HepG2 (cell line): ENCODE measurements around the gene COL8A2. TPM values are rescaled to one million over a fixed set of nuclear protein-coding genes. Genes with fewer than 3 reads are reported as not detected.

Experiments
- NFYB ChIP-seq: sonication (generic); formaldehyde crosslinking; IDR thresholded peaks from 2 replicates; pipeline ENCODE4 v1.4.0; 2020; ENCODE audit warnings: missing genetic modification reagents
- RAD21 ChIP-seq: fragments of 450-650 bp; formaldehyde crosslinking; IDR thresholded peaks from 2 replicates; pipeline ENCODE4 v1.5.0; 2020; ENCODE audit warnings: mild to moderate bottlenecking
- REL ChIP-seq: sonication (generic); formaldehyde crosslinking; conservative IDR thresholded peaks from 2 replicates; pipeline ENCODE4 v1.8.0; 2022; ENCODE audit warnings: mild to moderate bottlenecking, missing genetic modification reagents, moderate library complexity
- REXO4 ChIP-seq: sonication (generic); formaldehyde crosslinking; IDR thresholded peaks from 2 replicates; pipeline ENCODE4 v1.8.0; 2022; ENCODE audit warnings: missing genetic modification reagents, mild to moderate bottlenecking, borderline replicate concordance
- SOX13 ChIP-seq, 3 experiments: fragments of 450-650 bp in 1 of 3; sonication (generic) in 1 of 3; formaldehyde crosslinking in 1 of 3; IDR thresholded peaks in 2 of 3; conservative IDR thresholded peaks in 1 of 3; 2 replicates each; pipeline versions ENCODE4 v1.5.0 to v1.6.1; 2016 to 2020; ENCODE audit warnings: antibody characterized with exemption in 1 of 3, mild to moderate bottlenecking in 1 of 3, missing compliant biosample characterization in 1 of 3, missing genetic modification reagents in 1 of 3, moderate library complexity in 1 of 3
- TGIF2 ChIP-seq: IDR thresholded peaks from 2 replicates; pipeline ENCODE4 v1.6.1; 2016; ENCODE audit warnings: control low read depth, missing compliant biosample characterization
- ZFP90 ChIP-seq: sonication (generic); formaldehyde crosslinking; IDR thresholded peaks from 2 replicates; pipeline ENCODE4 v1.8.0; 2022; ENCODE audit warnings: missing genetic modification reagents, mild to moderate bottlenecking, inconsistent platforms, borderline replicate concordance
- ZNF720 ChIP-seq: sonication (generic); formaldehyde crosslinking; IDR thresholded peaks from 2 replicates; pipeline ENCODE4 v1.4.0; 2020; ENCODE audit warnings: missing genetic modification reagents
- ZNF766 ChIP-seq: sonication (generic); formaldehyde crosslinking; IDR thresholded peaks from 2 replicates; pipeline ENCODE4 v1.5.0; 2020; ENCODE audit warnings: missing genetic modification reagents, borderline replicate concordance
- ZNF816 ChIP-seq: sonication (generic); formaldehyde crosslinking; IDR thresholded peaks from 2 replicates; pipeline ENCODE4 v1.8.0; 2022; ENCODE audit warnings: missing genetic modification reagents, mild to moderate bottlenecking, borderline replicate concordance
- polyA plus RNA-seq, 8 experiments: library from polyadenylated mRNA; depleted of rRNA in 3 of 8; stranded (reverse) in 7 of 8; unstranded in 1 of 8; fragments of >200 nt; fragmentation: Illumina TruSeq in 4 of 8; extraction: Trizol in 4 of 8; gene quantifications; 2 replicates each; pipeline versions ENCODE4 v1.2.1 to v1.2.3, GENCODE V29; 2011 to 2016; ENCODE audit warnings: low read depth in 4 of 8, missing spikeins in 1 of 8, mixed read lengths in 1 of 8; ENCODE audit not compliant: insufficient read depth in 1 of 8
- total RNA-seq, 5 experiments: library from RNA; depleted of rRNA; stranded (reverse); fragments of >200 nt; fragmentation: Illumina TruSeq; extraction: Trizol; gene quantifications; 2 replicates each; pipeline ENCODE4 v1.2.3, GENCODE V29; 2016; ENCODE audit warnings: low read depth in 1 of 5
- TF ChIP-seq, protein P1 (sequence below): sonication (generic); formaldehyde crosslinking; IDR thresholded peaks from 2 replicates; pipeline ENCODE4 v1.4.0; 2020; ENCODE audit warnings: missing genetic modification reagents
- TF ChIP-seq, protein P2 (sequence below): sonication (generic); formaldehyde crosslinking; IDR thresholded peaks from 2 replicates; pipeline ENCODE4 v1.5.0; 2020; ENCODE audit warnings: mild to moderate bottlenecking, low read depth, missing genetic modification reagents, borderline replicate concordance
- TF ChIP-seq, protein P3 (sequence below): sonication (generic); formaldehyde crosslinking; IDR thresholded peaks from 2 replicates; pipeline ENCODE4 v1.5.0; 2020; ENCODE audit warnings: mild to moderate bottlenecking, missing genetic modification reagents, borderline replicate concordance
- TF ChIP-seq, protein P4 (sequence below): sonication (generic); formaldehyde crosslinking; IDR thresholded peaks from 2 replicates; pipeline ENCODE4 v1.5.1; 2020; ENCODE audit warnings: mild to moderate bottlenecking, missing genetic modification reagents, borderline replicate concordance

The COL8A2 gene
- total and polyA plus RNA-seq, 2 of the 13 experiments (the other 11 are each of a cell fraction or from before 2014, with no cell fraction given) = 0.13 to 0.24 TPM

DNA sequence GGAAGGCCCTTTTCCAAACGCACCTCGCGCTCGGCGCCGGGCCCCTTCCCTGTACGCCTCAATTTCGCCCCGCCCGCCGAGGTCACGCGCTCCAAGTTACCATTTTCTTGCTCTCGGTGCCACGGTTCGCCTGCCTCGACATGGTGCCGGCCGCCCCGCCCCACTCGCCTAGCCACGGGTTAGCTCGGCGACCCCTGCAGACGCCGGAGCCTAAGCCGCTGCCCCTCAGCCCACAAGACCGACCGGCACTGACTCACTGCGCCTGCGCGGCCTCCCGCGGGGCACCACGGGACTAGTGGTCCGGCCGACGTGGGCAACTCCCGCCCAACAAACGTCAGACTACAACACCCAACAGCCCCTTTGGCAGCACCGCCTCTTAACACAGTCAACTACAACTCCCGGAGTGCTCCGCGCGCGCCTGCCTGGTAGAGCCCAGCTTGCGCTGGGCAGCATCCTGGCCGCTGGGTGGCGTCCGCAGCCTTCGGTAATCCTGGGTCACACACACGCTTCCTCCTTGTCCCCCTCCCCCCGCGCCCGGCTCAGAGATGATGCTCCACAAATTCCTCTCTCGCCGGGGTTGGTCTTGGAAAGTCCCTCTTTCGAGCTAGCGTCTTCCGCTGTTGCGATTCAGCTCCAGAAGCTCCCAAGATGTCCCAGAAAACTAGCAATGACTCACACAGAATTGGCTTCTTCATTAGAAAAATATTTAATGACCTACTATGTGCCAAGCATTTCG is 24.4 kb upstream of the COL8A2 start, which contains the start of gene TRAPPC3 (continued):
- TF ChIP-seq, protein P1, sequence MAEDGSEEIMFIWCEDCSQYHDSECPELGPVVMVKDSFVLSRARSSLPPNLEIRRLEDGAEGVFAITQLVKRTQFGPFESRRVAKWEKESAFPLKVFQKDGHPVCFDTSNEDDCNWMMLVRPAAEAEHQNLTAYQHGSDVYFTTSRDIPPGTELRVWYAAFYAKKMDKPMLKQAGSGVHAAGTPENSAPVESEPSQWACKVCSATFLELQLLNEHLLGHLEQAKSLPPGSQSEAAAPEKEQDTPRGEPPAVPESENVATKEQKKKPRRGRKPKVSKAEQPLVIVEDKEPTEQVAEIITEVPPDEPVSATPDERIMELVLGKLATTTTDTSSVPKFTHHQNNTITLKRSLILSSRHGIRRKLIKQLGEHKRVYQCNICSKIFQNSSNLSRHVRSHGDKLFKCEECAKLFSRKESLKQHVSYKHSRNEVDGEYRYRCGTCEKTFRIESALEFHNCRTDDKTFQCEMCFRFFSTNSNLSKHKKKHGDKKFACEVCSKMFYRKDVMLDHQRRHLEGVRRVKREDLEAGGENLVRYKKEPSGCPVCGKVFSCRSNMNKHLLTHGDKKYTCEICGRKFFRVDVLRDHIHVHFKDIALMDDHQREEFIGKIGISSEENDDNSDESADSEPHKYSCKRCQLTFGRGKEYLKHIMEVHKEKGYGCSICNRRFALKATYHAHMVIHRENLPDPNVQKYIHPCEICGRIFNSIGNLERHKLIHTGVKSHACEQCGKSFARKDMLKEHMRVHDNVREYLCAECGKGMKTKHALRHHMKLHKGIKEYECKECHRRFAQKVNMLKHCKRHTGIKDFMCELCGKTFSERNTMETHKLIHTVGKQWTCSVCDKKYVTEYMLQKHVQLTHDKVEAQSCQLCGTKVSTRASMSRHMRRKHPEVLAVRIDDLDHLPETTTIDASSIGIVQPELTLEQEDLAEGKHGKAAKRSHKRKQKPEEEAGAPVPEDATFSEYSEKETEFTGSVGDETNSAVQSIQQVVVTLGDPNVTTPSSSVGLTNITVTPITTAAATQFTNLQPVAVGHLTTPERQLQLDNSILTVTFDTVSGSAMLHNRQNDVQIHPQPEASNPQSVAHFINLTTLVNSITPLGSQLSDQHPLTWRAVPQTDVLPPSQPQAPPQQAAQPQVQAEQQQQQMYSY (CRISPR knock-in tag) = no peak
- TF ChIP-seq TGIF2 (CRISPR knock-in tag) (peak; percentile 66; the same call in 1 of the 2 replicates), REL (CRISPR knock-in tag) (0 out of 2 replicates have a peak, but pooled peaks have one; percentile 9), ZNF720 (no peak), REXO4 (CRISPR knock-in tag) (no peak), ZFP90 (CRISPR knock-in tag) (no peak), NFYB (peak; percentile 59), ZNF816 (no peak), ZNF766 (CRISPR knock-in tag) (no peak), SOX13 (IDR thresholded peaks at IDR 0.05) (no peak), SOX13 (CRISPR knock-in tag; conservative IDR thresholded peaks at IDR 0.05 in 1 of 2, IDR thresholded peaks at IDR 0.05 in 1 of 2) (0 out of 4 replicates have a peak, but pooled peaks of 1 of the 2 experiments have one; percentile 3), RAD21 (peak; percentile 99)
- TF ChIP-seq, protein P2, sequence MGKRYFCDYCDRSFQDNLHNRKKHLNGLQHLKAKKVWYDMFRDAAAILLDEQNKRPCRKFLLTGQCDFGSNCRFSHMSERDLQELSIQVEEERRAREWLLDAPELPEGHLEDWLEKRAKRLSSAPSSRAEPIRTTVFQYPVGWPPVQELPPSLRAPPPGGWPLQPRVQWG (CRISPR knock-in tag) = no peak
- TF ChIP-seq, protein P3, sequence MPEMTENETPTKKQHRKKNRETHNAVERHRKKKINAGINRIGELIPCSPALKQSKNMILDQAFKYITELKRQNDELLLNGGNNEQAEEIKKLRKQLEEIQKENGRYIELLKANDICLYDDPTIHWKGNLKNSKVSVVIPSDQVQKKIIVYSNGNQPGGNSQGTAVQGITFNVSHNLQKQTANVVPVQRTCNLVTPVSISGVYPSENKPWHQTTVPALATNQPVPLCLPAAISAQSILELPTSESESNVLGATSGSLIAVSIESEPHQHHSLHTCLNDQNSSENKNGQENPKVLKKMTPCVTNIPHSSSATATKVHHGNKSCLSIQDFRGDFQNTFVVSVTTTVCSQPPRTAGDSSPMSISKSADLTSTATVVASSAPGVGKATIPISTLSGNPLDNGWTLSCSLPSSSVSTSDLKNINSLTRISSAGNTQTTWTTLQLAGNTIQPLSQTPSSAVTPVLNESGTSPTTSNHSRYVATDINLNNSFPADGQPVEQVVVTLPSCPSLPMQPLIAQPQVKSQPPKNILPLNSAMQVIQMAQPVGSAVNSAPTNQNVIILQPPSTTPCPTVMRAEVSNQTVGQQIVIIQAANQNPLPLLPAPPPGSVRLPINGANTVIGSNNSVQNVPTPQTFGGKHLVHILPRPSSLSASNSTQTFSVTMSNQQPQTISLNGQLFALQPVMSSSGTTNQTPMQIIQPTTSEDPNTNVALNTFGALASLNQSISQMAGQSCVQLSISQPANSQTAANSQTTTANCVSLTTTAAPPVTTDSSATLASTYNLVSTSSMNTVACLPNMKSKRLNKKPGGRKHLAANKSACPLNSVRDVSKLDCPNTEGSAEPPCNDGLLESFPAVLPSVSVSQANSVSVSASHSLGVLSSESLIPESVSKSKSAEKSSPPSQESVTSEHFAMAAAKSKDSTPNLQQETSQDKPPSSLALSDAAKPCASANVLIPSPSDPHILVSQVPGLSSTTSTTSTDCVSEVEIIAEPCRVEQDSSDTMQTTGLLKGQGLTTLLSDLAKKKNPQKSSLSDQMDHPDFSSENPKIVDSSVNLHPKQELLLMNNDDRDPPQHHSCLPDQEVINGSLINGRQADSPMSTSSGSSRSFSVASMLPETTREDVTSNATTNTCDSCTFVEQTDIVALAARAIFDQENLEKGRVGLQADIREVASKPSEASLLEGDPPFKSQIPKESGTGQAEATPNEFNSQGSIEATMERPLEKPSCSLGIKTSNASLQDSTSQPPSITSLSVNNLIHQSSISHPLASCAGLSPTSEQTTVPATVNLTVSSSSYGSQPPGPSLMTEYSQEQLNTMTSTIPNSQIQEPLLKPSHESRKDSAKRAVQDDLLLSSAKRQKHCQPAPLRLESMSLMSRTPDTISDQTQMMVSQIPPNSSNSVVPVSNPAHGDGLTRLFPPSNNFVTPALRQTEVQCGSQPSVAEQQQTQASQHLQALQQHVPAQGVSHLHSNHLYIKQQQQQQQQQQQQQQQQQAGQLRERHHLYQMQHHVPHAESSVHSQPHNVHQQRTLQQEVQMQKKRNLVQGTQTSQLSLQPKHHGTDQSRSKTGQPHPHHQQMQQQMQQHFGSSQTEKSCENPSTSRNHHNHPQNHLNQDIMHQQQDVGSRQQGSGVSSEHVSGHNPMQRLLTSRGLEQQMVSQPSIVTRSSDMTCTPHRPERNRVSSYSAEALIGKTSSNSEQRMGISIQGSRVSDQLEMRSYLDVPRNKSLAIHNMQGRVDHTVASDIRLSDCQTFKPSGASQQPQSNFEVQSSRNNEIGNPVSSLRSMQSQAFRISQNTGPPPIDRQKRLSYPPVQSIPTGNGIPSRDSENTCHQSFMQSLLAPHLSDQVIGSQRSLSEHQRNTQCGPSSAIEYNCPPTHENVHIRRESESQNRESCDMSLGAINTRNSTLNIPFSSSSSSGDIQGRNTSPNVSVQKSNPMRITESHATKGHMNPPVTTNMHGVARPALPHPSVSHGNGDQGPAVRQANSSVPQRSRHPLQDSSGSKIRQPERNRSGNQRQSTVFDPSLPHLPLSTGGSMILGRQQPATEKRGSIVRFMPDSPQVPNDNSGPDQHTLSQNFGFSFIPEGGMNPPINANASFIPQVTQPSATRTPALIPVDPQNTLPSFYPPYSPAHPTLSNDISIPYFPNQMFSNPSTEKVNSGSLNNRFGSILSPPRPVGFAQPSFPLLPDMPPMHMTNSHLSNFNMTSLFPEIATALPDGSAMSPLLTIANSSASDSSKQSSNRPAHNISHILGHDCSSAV (CRISPR knock-in tag) = no peak
- TF ChIP-seq, protein P4, sequence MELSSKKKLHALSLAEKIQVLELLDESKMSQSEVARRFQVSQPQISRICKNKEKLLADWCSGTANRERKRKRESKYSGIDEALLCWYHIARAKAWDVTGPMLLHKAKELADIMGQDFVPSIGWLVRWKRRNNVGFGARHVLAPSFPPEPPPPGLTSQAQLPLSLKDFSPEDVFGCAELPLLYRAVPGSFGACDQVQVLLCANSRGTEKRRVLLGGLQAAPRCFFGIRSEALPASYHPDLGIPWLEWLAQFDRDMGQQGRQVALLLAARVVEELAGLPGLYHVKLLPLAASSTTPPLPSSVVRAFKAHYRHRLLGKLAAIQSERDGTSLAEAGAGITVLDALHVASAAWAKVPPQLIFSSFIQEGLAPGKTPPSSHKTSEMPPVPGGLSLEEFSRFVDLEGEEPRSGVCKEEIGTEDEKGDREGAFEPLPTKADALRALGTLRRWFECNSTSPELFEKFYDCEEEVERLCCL (CRISPR knock-in tag) = no peak
